SH-SY5Y (cell line): Measurements from ENCODE around the gene PCK1.

Experiments
- GATA2 ChIP-seq: IDR thresholded peaks from 2 replicates; pipeline ENCODE4 v1.6.1; 2011; ENCODE audit warnings: mild to moderate bottlenecking, low read depth, low read length
- GATA3 ChIP-seq: IDR thresholded peaks from 2 replicates; pipeline ENCODE4 v1.6.1; 2011; ENCODE audit warnings: low read depth, mild to moderate bottlenecking, low read length, moderate library complexity

DNA sequence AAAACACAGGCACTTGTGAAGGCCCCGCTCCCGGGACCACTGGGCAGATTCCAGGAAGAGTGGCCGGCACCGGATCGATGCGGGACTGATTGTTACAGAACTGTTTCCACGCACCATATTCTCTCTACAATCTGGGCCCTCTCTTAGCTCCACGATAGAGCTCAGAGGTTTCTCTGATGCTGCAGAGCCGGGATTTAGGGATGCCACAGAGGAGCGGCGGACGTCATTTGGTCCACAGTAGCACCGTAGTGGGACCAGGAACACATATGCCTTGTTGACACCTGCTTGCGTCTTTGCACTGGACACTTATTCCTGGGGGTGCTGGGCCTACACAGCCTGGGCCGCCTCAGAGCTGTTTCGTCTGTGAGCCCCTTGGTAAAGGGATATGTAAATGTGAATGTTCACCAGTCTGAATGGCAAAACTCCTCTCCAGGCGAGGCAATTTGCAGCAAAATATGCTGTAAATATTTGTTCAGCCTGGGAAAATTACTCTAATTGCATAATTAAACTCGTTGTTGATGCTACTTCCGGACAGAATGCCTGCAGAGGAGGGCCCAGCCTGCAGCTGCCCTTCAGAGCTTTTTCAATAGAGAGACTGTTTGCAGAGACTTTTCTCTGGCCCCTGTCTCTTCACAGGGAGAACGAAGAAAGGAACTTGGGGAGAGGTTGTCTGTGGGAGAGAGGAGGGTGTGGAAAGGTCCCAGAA, 9.4 kb downstream of the PCK1 start:
- TF ChIP-seq GATA2, result no peak
- TF ChIP-seq GATA3, result no peak
